Activated naive CD4-positive, alpha-beta T cell treated with anti-CD3 and anti-CD28 coated beads for 36 hours (primary cell): ENCODE data around the gene CD300H. TPM values are rescaled to one million over a fixed set of nuclear protein-coding genes. Genes with fewer than 3 reads are reported as not detected.

ENCODE experiments used
- CTCF ChIA-PET: fragments of 350-600 bp; sonication (Branson Sonifier 250); formaldehyde crosslinking; loops from one replicate; lab custom pipeline; 2021; ENCODE audit warnings: antibody characterized with exemption; lab: Charles Lee
- DNase-seq: peaks from one replicate; pipeline ENCODE4 v3.0.0-alpha.2; 2020
- H3K27ac Mint-ChIP-seq: one replicate; pipeline ENCODE4 v1.8.0; 2021; ENCODE audit warnings: mild to moderate bottlenecking, mixed read lengths
- H3K27me3 Mint-ChIP-seq: one replicate; pipeline ENCODE4 v1.8.0; 2021; ENCODE audit warnings: low read depth, mixed read lengths
- H3K36me3 Mint-ChIP-seq: one replicate; pipeline ENCODE4 v1.8.0; 2021; ENCODE audit warnings: low read depth, mixed read lengths
- H3K4me1 Mint-ChIP-seq: one replicate; pipeline ENCODE4 v1.8.0; 2021; ENCODE audit warnings: low read depth, mixed read lengths
- H3K4me3 Mint-ChIP-seq: one replicate; pipeline ENCODE4 v1.8.0; 2021; ENCODE audit warnings: mild to moderate bottlenecking, moderate library complexity, mixed read lengths
- H3K9me3 Mint-ChIP-seq: one replicate; pipeline ENCODE4 v1.8.0; 2021; ENCODE audit warnings: mixed read lengths
- intact Hi-C: fragments of 100-400 bp; cut with micrococcal nuclease; formaldehyde crosslinking; loops from one replicate; pipeline ENCODE4 v1.15.1; 2023
- total RNA-seq, 2 experiments: library from RNA; stranded (reverse); gene quantifications; one replicate each; pipeline ENCODE4 v1.2.3, GENCODE V29; 2021

The CD300H gene
- total RNA-seq, 2 experiments from 2014 or later: not detected

GRCh38 chr17:74529243-74529642 is 38.1 kb downstream of the CD300H start:
- no peaks in the 10 kb centered on the region for H3K36me3 Mint-ChIP-seq
- H3K27ac Mint-ChIP-seq: no peak overlapping the region
- peaks cover 24% of the 10 kb centered on the region for H3K27me3 Mint-ChIP-seq
- intact Hi-C loops: no loop called here
- peaks cover 2% of the 10 kb centered on the region for H3K4me1 Mint-ChIP-seq
- DNase-seq: no peak
- no peak overlapping the region for H3K4me3 Mint-ChIP-seq
- H3K9me3 Mint-ChIP-seq: no peaks in the 10 kb centered on the region
- CTCF ChIA-PET: interaction anchor here (1.9 to 2.9 kb wide), 2 partner anchors 151 to 161 kb away, joined by 6 to 10 read pairs; partner anchors contain the start of gene GPR142

GRCh38 chr17:74528491-74529199 is 38.7 kb downstream of the CD300H start:
- intact Hi-C loops: no loop called here
- H3K27me3 Mint-ChIP-seq: peaks cover 26% of the 10 kb centered on the region
- peaks cover 2% of the 10 kb centered on the region for H3K4me1 Mint-ChIP-seq
- no peaks in the 10 kb centered on the region for H3K36me3 Mint-ChIP-seq
- CTCF ChIA-PET: interaction anchor here (2.9 kb wide), 1 partner anchor 150 kb away, joined by 10 read pairs; no protein-coding TSS in a partner anchor
- DNase-seq: no peak
- H3K4me3 Mint-ChIP-seq: no peak overlapping the region
- no peaks in the 10 kb centered on the region for H3K9me3 Mint-ChIP-seq
- no peak overlapping the region for H3K27ac Mint-ChIP-seq

DNA sequence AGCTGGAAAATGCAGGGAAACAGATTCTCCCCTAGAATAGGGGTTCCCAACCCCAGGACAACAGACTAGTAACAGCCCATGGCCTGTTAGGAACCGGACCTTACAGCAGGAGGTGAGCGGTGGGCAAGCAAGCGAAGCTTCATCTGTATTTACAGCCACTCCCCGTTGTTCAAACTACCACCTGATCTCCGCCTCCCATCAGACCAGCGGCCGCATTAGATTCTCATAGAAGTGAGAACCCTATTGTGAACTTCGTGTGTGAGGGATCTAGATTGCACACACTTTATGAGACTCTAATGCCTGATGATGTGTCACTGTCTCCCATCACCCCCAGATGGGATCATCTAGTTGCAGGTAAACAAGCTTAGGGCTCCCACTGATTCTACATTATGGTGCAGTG is 39.6 kb downstream of the CD300H start:
- no peak for DNase-seq
- Mint-ChIP-seq H3K27ac (no peak overlapping the region), H3K4me3 (no peak overlapping the region), H3K27me3 (peaks cover 26% of the 10 kb centered on the region), H3K36me3 (no peaks in the 10 kb centered on the region), H3K9me3 (no peaks in the 10 kb centered on the region), H3K4me1 (no peaks in the 10 kb centered on the region)
- intact Hi-C loops: no loop called here
- CTCF ChIA-PET: interaction anchor here (0.7 kb wide), 1 partner anchor 150 kb away, joined by 3 read pairs; no protein-coding TSS in a partner anchor

DNA sequence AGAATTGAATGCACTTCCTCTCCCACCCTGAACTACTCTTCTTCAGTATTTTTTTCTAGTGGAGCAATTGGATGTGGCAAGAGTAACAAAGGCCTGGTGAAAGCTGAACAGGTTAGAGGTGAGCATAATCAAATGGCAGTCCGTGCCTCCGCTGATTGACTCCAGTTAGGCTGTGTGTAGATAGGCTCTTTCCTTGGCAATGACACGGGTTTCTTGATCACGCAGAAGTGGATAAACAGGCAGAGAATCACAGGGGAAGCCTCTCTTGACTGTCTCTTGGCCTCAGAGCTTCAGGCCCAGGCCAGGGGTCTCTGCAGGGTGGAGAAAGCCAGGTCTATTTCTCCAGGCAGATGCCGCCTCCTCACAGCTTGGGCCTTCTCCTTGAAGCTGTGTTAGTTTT is 40.2 kb downstream of the CD300H start:
- intact Hi-C loops: no loop called here
- H3K27ac Mint-ChIP-seq: no peak overlapping the region
- no peaks in the 10 kb centered on the region for H3K36me3 Mint-ChIP-seq
- no peak for DNase-seq
- CTCF ChIA-PET: interaction anchor here (0.7 kb wide), 1 partner anchor 149 kb away, joined by 3 read pairs; no protein-coding TSS in a partner anchor
- peaks cover 21% of the 10 kb centered on the region for H3K27me3 Mint-ChIP-seq
- no peak overlapping the region for H3K4me3 Mint-ChIP-seq
- H3K4me1 Mint-ChIP-seq: no peaks in the 10 kb centered on the region
- no peaks in the 10 kb centered on the region for H3K9me3 Mint-ChIP-seq

DNA sequence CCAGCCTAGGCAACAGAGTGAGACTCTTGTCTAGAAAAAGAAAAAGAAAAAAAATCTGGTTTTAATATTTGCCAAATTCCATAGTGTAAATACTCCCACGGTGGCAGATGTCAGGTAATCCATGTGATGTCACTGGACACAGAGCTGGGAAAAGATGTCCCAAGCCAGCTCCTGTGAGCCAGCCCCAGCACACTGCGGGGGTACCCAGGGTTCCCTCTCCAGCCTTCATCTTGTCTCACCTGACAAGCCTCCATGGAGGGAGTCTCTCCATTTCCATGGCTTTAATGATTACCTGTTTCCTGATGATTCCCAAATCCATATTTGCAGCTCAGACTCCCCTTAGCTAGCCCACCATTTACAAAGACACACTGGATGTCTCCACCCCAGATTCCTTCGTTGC is 40.6 kb downstream of the CD300H start:
- Mint-ChIP-seq H3K4me3 (no peak overlapping the region), H3K4me1 (no peaks in the 10 kb centered on the region), H3K27me3 (peaks cover 23% of the 10 kb centered on the region), H3K36me3 (no peaks in the 10 kb centered on the region), H3K27ac (no peak overlapping the region), H3K9me3 (no peaks in the 10 kb centered on the region)
- CTCF ChIA-PET: interaction anchor here (1.1 kb wide), 1 partner anchor 147 kb away, joined by 6 read pairs; no protein-coding TSS in a partner anchor
- DNase-seq: no peak
- intact Hi-C loops: no loop called here

- intact Hi-C loops: no loop called here
- CTCF ChIA-PET: interaction anchor here (1.1 kb wide), 1 partner anchor 146 kb away, joined by 6 read pairs; no protein-coding TSS in a partner anchor
- Mint-ChIP-seq H3K27ac (no peak overlapping the region), H3K27me3 (peaks cover 28% of the 10 kb centered on the region), H3K4me3 (no peak overlapping the region), H3K9me3 (no peaks in the 10 kb centered on the region), H3K4me1 (no peaks in the 10 kb centered on the region), H3K36me3 (no peaks in the 10 kb centered on the region)
- DNase-seq: no peak
Measured at GRCh38 chr17:74525781-74526288, 41.5 kb downstream of the CD300H start.

DNA sequence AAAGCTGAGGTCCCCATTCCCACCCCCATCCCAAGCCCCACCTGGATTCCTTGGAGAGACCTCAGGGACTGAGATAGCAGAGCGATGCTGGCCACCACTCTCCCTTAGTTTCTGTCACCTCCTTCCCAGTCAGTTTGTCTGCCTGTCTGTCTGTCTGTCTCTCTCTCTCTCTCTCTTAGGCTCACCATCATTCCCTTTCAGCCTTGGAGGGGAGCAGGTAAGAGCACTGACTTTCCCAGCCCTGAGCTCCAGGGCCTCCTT is 41.9 kb downstream of the CD300H start:
- H3K4me1 Mint-ChIP-seq: no peaks in the 10 kb centered on the region
- no peaks in the 10 kb centered on the region for H3K36me3 Mint-ChIP-seq
- no peak overlapping the region for H3K4me3 Mint-ChIP-seq
- DNase-seq: no peak
- CTCF ChIA-PET: interaction anchor here (1.1 kb wide), 1 partner anchor 146 kb away, joined by 6 read pairs; no protein-coding TSS in a partner anchor
- H3K27me3 Mint-ChIP-seq: peaks cover 27% of the 10 kb centered on the region
- intact Hi-C loops: no loop called here
- H3K27ac Mint-ChIP-seq: no peak overlapping the region
- H3K9me3 Mint-ChIP-seq: no peaks in the 10 kb centered on the region

DNA sequence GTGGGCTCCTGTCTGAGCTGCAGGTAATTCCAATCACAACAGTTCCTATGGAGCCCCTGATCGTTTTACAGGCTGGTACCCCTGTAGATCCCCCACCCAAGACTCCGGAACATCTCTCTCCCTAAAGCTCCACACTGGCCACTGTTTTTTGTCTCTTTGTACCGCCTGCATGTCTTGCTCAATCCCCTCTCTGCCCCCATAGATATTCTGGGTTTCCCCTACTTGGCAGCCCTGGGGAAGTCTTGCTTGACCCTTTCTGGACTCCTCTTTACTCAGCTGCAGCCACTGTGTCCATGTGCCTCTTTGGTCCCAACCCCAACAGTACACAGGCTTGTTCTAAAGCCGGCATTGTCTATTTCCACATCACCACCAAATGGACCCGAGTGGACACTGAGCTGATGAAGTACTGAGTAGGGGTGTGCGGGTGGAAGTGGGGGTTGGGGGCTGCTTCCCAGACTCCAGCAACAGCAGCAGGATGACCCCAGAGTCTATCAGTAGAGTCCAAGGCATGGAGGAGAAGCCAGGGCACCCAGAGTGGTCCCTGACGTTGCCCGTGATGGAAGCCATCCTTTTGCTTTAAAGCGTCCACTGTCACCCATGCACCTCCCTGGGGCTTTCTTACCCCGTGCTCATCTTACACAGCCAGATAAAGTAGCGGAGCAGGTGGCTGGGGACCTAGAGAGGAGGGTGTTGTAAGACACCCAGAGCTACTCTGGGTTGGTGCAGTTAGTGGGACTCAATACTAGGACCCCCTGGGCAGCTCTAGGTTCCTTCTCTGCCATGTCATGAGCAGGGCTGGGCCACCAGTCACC is 42.5 kb downstream of the CD300H start:
- H3K4me1 Mint-ChIP-seq: no peaks in the 10 kb centered on the region
- peaks cover 29% of the 10 kb centered on the region for H3K27me3 Mint-ChIP-seq
- no peak overlapping the region for H3K27ac Mint-ChIP-seq
- DNase-seq: no peak
- H3K36me3 Mint-ChIP-seq: no peaks in the 10 kb centered on the region
- no peak overlapping the region for H3K4me3 Mint-ChIP-seq
- no peaks in the 10 kb centered on the region for H3K9me3 Mint-ChIP-seq
- CTCF ChIA-PET: no interaction called here
- intact Hi-C loops: no loop called here

GRCh38 chr17:74523308-74523707 is 44.0 kb downstream of the CD300H start:
- H3K4me1 Mint-ChIP-seq: no peaks in the 10 kb centered on the region
- CTCF ChIA-PET: no interaction called here
- H3K4me3 Mint-ChIP-seq: no peak overlapping the region
- H3K9me3 Mint-ChIP-seq: peaks cover 3% of the 10 kb centered on the region
- H3K27ac Mint-ChIP-seq: no peak overlapping the region
- no peak for DNase-seq
- H3K36me3 Mint-ChIP-seq: no peaks in the 10 kb centered on the region
- intact Hi-C loops: no loop called here
- H3K27me3 Mint-ChIP-seq: peaks cover 27% of the 10 kb centered on the region

DNA sequence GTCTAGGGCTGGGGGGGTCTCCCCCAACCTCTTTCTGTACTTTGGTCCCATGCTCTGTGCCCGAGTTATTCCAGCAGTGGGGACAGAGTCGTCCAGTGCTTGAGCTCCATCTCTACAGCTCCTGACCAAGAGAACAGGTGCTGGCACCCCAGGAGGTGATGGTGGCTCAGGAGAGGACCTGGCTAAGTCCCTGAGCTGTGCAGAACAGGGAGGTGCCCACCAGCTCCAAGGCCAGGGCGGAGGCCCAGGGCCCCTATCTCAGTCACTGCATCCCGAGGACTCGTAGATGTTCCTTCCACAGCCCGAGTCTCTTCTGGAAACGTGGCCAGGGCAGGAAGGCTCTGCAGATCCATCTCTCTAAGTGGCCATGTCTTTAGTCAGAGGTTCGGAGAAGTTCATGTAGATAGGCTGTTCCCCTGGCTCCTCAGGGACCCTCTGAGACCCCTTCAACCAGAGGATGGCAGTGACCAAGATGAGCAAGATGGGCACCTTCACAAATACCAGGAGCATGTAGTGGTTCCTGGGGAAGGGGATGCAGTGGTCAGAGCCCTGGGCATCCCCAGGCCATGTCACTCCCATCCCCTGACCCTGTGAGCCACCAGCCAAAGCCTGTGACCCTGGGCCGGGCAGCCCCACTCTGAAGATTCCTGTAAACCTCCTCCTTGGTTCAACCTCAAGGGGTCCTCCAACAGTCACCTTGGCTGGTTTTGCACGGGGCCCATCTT is 44.8 kb downstream of the CD300H start:
- H3K4me1 Mint-ChIP-seq: no peaks in the 10 kb centered on the region
- peaks cover 6% of the 10 kb centered on the region for H3K9me3 Mint-ChIP-seq
- H3K27ac Mint-ChIP-seq: no peak overlapping the region
- H3K36me3 Mint-ChIP-seq: no peaks in the 10 kb centered on the region
- intact Hi-C loops: no loop called here
- DNase-seq: no peak
- CTCF ChIA-PET: no interaction called here
- no peak overlapping the region for H3K4me3 Mint-ChIP-seq
- peaks cover 27% of the 10 kb centered on the region for H3K27me3 Mint-ChIP-seq

GRCh38 chr17:74521701-74522201 is 45.6 kb downstream of the CD300H start:
- CTCF ChIA-PET: no interaction called here
- Mint-ChIP-seq H3K9me3 (peaks cover 6% of the 10 kb centered on the region), H3K27me3 (peaks cover 31% of the 10 kb centered on the region), H3K36me3 (no peaks in the 10 kb centered on the region), H3K4me3 (no peak overlapping the region), H3K4me1 (no peaks in the 10 kb centered on the region), H3K27ac (no peak overlapping the region)
- no peak for DNase-seq
- intact Hi-C loops: no loop called here
